HG03139 (cell line): ENCODE results near the gene HSCB.
A peak's percentile ranks its signal among the peaks of the same experiment; 100 is the strongest.
"Not testable (repeated sequence)": the region's sequence is repeated elsewhere in the genome, so short reads cannot be mapped to it uniquely, and the experiment has no call there.

Experiments used
- ATAC-seq: cut with Tn5 transposase; IDR thresholded peaks from one replicate; pipeline ENCODE4 v1.9.1; 2021; ENCODE audit not compliant: unreplicated experiment

The HSCB gene

GRCh38 chr22:28738876-28739275, 3.0 kb upstream of the HSCB start:
- not testable (repeated sequence) for ATAC-seq

GRCh38 chr22:28741200-28741784, 547 bp upstream of the HSCB start:
- no peak for ATAC-seq

- ATAC-seq = no peak
Measured at GRCh38 chr22:28742562-28742962, 723 bp downstream of the HSCB start.

GRCh38 chr22:28743852-28744251, 2.0 kb downstream of the HSCB start:
- ATAC-seq = no peak

- no peak for ATAC-seq
Measured at GRCh38 chr22:28750471-28750881, 8.6 kb downstream of the HSCB start.

GRCh38 chr22:28754512-28754911, 12.7 kb downstream of the HSCB start:
- ATAC-seq = not testable (repeated sequence)

GRCh38 chr22:28759861-28760560, 18.2 kb downstream of the HSCB start:
- no peak for ATAC-seq

- ATAC-seq = no peak
Measured at GRCh38 chr22:28761449-28761755, 19.6 kb downstream of the HSCB start.

GRCh38 chr22:28762000-28762399, 20.2 kb downstream of the HSCB start:
- ATAC-seq = not testable (repeated sequence)

- ATAC-seq = no peak
Measured at GRCh38 chr22:28766628-28767027, 24.8 kb downstream of the HSCB start.

GRCh38 chr22:28768701-28769393, 27.0 kb downstream of the HSCB start:
- ATAC-seq = no peak

- ATAC-seq = no peak
Measured at GRCh38 chr22:28769394-28770085, 27.7 kb downstream of the HSCB start.

GRCh38 chr22:28771195-28771791, 29.5 kb downstream of the HSCB start:
- ATAC-seq = no peak

- peak; percentile 88 for ATAC-seq
Measured at GRCh38 chr22:28772633-28773460, 31.0 kb downstream of the HSCB start, which contains the start of gene CCDC117. Gene CCDC117, plus strand, starts transcription at chr22:28772695. Its CDS starts 155 bp downstream, at chr22:28772850.

GRCh38 chr22:28773461-28773867, 31.6 kb downstream of the HSCB start:
- peak; percentile 12 for ATAC-seq

- ATAC-seq = no peak
Measured at GRCh38 chr22:28774378-28774777, 32.5 kb downstream of the HSCB start.

- no peak for ATAC-seq
Measured at GRCh38 chr22:28779833-28780232, 38.0 kb downstream of the HSCB start.

GRCh38 chr22:28780296-28780695, 38.5 kb downstream of the HSCB start:
- ATAC-seq = no peak

- no peak for ATAC-seq
Measured at GRCh38 chr22:28783786-28784671, 42.2 kb downstream of the HSCB start.
